Epithelial cell of esophagus (primary cell): ENCODE results near the gene TMC8.

Source experiments
- DNase-seq: peaks from one replicate; pipeline ENCODE4 v3.0.0; 2010; ENCODE audit warnings: low read depth
- H3K4me3 ChIP-seq: 2 replicates; pipeline ENCODE4 v1.5.1; 2011; ENCODE audit warnings: mild to moderate bottlenecking, low read length, control low read depth
- CTCF ChIP-seq: IDR thresholded peaks from 2 replicates; pipeline ENCODE4 v1.5.1; 2011; ENCODE audit warnings: low read depth, mild to moderate bottlenecking, low read length, control low read depth, inconsistent platforms; ENCODE audit not compliant: insufficient read depth; ENCODE audit errors: missing control alignments

Gene TMC8

GRCh38 chr17:78180508-78180907 is 49.9 kb downstream of the TMC8 start:
- H3K4me3 ChIP-seq: no peak overlapping the region
- TF ChIP-seq CTCF: no peak
- DNase-seq: no peak

GRCh38 chr17:78182504-78182903 is 51.9 kb downstream of the TMC8 start:
- no peak overlapping the region for H3K4me3 ChIP-seq
- DNase-seq: no peak
- TF ChIP-seq CTCF: no peak

GRCh38 chr17:78183916-78184315 is 53.3 kb downstream of the TMC8 start:
- TF ChIP-seq CTCF: no peak
- no peak for DNase-seq
- H3K4me3 ChIP-seq: no peak overlapping the region

GRCh38 chr17:78184351-78184750 is 53.8 kb downstream of the TMC8 start:
- DNase-seq: no peak
- no peak for TF ChIP-seq CTCF
- no peak overlapping the region for H3K4me3 ChIP-seq

- TF ChIP-seq CTCF: no peak
- no peak overlapping the region for H3K4me3 ChIP-seq
- no peak for DNase-seq
Measured at GRCh38 chr17:78184868-78185267, 54.3 kb downstream of the TMC8 start.

- DNase-seq: no peak
- no peak for TF ChIP-seq CTCF
- H3K4me3 ChIP-seq: peak overlapping the region; percentile 61
Measured at GRCh38 chr17:78185981-78186691, 55.6 kb downstream of the TMC8 start.
